Measurements from ENCODE around the gene SNX6. TPM values are rescaled to one million over a fixed set of nuclear protein-coding genes. Genes with fewer than 3 reads are reported as not detected.
"Not testable (repeated sequence)": the region's sequence is repeated elsewhere in the genome, so short reads cannot be mapped to it uniquely, and the experiment has no call there.

The SNX6 gene
- total RNA-seq, 4 donors from 2014 or later = 54.5 to 99.9 (median 73.4) TPM

GRCh38 chr14:34522496-34522895 lies 107.5 kb downstream of the SNX6 start:
- 80% methylated on average over 2 of the region's 2 CpGs for WGBS
- TF ChIP-seq EP300 (IDR thresholded peaks at IDR 0.05) (no peak), POLR2AphosphoS5 (IDR thresholded peaks at IDR 0.05) (no peak), CTCF (IDR thresholded peaks at IDR 0.05) (no peak), POLR2A (IDR thresholded peaks at IDR 0.05; ENCODE audit: low read depth) (no peak)
- Histone ChIP-seq H3K4me3 (no peak overlapping the region), H3K9me3 (no peaks in the 10 kb centered on the region), H3K36me3 (peaks cover 85 to 100% (median 100%) of the 10 kb centered on the region in 4 donors), H3K4me1 (no peaks in the 10 kb centered on the region), H3K27me3 (no peaks in the 10 kb centered on the region), H3K27ac (replicated peaks in 1 of 4) (no peak overlapping the region)
- DNase-seq (ENCODE audit: extremely low spot score) = no peak
- intact Hi-C loops (cut with DNase I) = no loop called here

DNA sequence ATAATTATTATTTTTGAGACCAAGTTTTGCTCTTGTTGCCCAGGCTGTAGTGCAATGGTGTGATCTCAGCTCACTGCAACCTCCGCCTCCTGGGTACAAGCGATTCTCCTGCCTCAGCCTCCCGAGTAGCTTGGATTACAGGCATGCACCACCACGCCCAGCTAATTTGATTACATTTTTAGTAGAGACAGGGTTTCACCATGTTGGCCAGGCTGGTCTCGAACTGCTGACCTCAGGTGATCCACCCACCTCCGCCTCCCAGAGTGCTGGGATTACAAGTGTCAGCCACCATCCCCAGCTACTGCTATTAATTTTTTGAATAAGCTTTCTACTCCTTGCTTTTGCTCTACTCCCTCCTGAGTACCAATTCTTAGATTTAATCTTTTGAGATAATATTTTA lies 108.9 kb downstream of the SNX6 start:
- WGBS = 97% methylated on average over 6 of the region's 6 CpGs
- H3K9me3 ChIP-seq; H3K4me3 ChIP-seq; H3K27me3 ChIP-seq; intact Hi-C loops (cut with DNase I); H3K4me1 ChIP-seq; DNase-seq (ENCODE audit: extremely low spot score); H3K27ac ChIP-seq (replicated peaks in 1 of 4): not testable (repeated sequence)
- H3K36me3 ChIP-seq = peaks cover 72 to 100% (median 95%) of the 10 kb centered on the region in 4 donors

DNA sequence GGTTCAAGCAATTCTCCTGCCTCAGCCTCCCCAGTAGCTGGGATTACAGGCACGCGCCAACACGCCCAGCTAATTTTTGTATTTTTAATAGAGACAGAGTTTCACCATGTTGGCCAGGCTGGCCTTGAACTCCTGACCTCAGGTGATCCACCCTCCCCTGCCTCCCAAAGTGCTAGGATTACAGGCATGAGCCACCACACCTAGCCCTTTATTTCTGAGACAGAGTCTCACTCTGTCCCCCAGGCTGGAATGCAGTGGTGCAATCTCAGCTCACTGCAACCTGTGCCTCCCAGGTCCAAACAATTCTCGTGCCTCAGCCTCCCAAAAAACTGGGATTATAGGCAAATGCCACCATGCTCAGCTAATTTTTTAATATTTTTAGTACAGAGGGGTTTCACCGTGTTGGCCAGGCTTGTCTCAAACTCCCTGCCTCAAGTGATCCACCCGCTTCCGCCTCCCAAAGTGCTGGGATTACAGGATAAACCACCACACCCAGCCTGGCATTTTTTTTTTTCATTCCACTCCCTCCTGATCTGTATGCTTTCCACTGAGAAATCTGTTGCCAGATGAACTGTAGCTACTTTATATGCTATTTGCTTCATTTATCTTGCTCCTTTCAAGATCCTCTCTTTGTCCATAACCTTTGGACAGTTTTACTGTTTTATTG lies 109.5 kb downstream of the SNX6 start:
- H3K4me1 ChIP-seq; intact Hi-C loops (cut with DNase I); H3K9me3 ChIP-seq; H3K4me3 ChIP-seq; DNase-seq (ENCODE audit: extremely low spot score); H3K27ac ChIP-seq (replicated peaks in 1 of 4); H3K27me3 ChIP-seq: not testable (repeated sequence)
- peaks cover 71 to 100% (median 92%) of the 10 kb centered on the region in 4 donors for H3K36me3 ChIP-seq
- 97% methylated on average over 7 of the region's 7 CpGs for whole genome bisulfite sequencing

Small RNA genes within 50 kb of the gene (small RNA-seq; reads per million reads assigned to genes)
- gene RNU1-27P (0 reads per million in 3 donors), gene RNU1-28P (0 reads per million in 3 donors), gene RNU6-1261P (0 reads per million in 3 donors)

Other genes with a start within 250 kb of the SNX6 start
- gene SPTSSA, start 167.9 kb downstream of the SNX6 start, total RNA-seq = 10 to 100 TPM; 21.2 to 26.2 (median 22.1) TPM
- 10 to 100 TPM; 24.1 to 33.8 (median 30.4) TPM for gene EAPP, start 90.4 kb downstream of the SNX6 start, total RNA-seq
- 100 to 1,000 TPM; 247 to 265 (median 257) TPM for gene CFL2, start 84.4 kb upstream of the SNX6 start, total RNA-seq
- 10 to 100 TPM; 14.6 to 27.3 (median 24.5) TPM for gene BAZ1A, start 245.2 kb upstream of the SNX6 start, total RNA-seq